Ovary (tissue), 3 donors: ENCODE measurements around the gene NECTIN1.

Source experiments
- EP300 ChIP-seq: sonication (generic); formaldehyde crosslinking; IDR thresholded peaks from one replicate; pipeline ENCODE4 v1.6.1; 2017; ENCODE audit warnings: antibody characterized with exemption
- POLR2A ChIP-seq: fragments of 450-650 bp; IDR thresholded peaks from one replicate; pipeline ENCODE4 v1.6.1; 2017; ENCODE audit warnings: antibody characterized with exemption, mild to moderate bottlenecking, moderate library complexity
- TF ChIP-seq, protein P1 (sequence below), 3 donors: fragments of 450-650 bp in 2 of 3; fragments of 200-600 bp in 1 of 3; IDR thresholded peaks; one replicate each; pipeline versions ENCODE4 v1.5.1 to v1.8.0; 2016 to 2022; ENCODE audit warnings: antibody characterized with exemption in 3 of 3, mild to moderate bottlenecking in 1 of 3
- donor health status: DM: no; HTN: no; CAD: no.

DNA sequence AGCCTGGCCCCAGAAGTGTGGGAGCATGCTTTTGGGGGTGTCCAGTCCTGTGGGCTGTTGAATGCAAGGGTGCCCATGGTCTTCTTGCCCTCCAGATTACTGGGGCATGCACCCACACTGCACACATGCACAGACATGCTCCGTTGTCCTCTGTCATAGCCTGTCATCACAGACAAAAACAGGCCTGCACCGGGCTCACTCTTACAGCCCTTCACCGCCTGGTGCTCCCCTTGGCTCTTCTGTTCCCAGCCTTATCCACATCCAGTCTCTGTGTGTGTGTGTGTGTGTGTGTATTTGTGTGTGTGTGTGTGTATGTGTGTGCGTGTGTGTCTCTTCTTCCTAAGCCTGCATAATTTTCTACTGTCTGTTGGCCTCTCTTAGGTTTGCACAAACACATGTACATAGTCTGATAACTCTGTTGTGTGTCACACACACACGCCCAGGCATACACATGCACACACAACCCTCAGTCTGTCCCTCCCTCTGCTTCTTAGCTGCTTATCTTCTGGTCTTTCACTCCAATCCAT lies 23.4 kb upstream of the NECTIN1 start:
- TF ChIP-seq, protein P1, sequence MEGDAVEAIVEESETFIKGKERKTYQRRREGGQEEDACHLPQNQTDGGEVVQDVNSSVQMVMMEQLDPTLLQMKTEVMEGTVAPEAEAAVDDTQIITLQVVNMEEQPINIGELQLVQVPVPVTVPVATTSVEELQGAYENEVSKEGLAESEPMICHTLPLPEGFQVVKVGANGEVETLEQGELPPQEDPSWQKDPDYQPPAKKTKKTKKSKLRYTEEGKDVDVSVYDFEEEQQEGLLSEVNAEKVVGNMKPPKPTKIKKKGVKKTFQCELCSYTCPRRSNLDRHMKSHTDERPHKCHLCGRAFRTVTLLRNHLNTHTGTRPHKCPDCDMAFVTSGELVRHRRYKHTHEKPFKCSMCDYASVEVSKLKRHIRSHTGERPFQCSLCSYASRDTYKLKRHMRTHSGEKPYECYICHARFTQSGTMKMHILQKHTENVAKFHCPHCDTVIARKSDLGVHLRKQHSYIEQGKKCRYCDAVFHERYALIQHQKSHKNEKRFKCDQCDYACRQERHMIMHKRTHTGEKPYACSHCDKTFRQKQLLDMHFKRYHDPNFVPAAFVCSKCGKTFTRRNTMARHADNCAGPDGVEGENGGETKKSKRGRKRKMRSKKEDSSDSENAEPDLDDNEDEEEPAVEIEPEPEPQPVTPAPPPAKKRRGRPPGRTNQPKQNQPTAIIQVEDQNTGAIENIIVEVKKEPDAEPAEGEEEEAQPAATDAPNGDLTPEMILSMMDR (IDR thresholded peaks at IDR 0.05), result no peak
- no peak for TF ChIP-seq POLR2A
- no peak for TF ChIP-seq EP300
